Measurements from ENCODE around the gene PRDM16.

GRCh38 chr1:3211582-3212375 is 142.8 kb downstream of the PRDM16 start:
- TF ChIP-seq CTCF (IDR thresholded peaks at IDR 0.05) (no peak), POLR2A (IDR thresholded peaks at IDR 0.05) (no peak)

Data from uterus (tissue), 2 donors.